Activated T-helper 17 cell treated with anti-CD3 and anti-CD28 coated beads, Interleukin-2, amount 50 U/mL, for 72 hours (primary cell): ENCODE results near the gene SYCE3. TPM values are rescaled to one million over a fixed set of nuclear protein-coding genes. Genes with fewer than 3 reads are reported as not detected.

Experiments used
- ATAC-seq: fragments of 150-1000 bp; cut with Tn5 transposase; replicated peaks from 2 replicates; pipeline ENCODE4 v1.10.0; 2021; ENCODE audit warnings: mild to moderate bottlenecking, moderate library complexity
- H3K27ac Mint-ChIP-seq: one replicate; pipeline ENCODE4 v1.8.0; 2022; ENCODE audit warnings: mixed read lengths
- H3K27me3 Mint-ChIP-seq: one replicate; pipeline ENCODE4 v1.8.0; 2022; ENCODE audit warnings: mixed read lengths
- H3K36me3 Mint-ChIP-seq: one replicate; pipeline ENCODE4 v1.8.0; 2022; ENCODE audit warnings: low read depth, mild to moderate bottlenecking, mixed read lengths
- H3K4me1 Mint-ChIP-seq: one replicate; pipeline ENCODE4 v1.8.0; 2022; ENCODE audit warnings: mixed read lengths
- H3K4me3 Mint-ChIP-seq: one replicate; pipeline ENCODE4 v1.8.0; 2022; ENCODE audit warnings: mild to moderate bottlenecking, mixed read lengths
- H3K9me3 Mint-ChIP-seq: one replicate; pipeline ENCODE4 v1.8.0; 2022; ENCODE audit warnings: mixed read lengths
- total RNA-seq, 2 donors: library from RNA; stranded (reverse); gene quantifications; one replicate each; pipeline ENCODE4 v1.2.3, GENCODE V29; 2022

The SYCE3 gene
- total RNA-seq, 2 donors from 2014 or later = 0.65 to 2.3 TPM

DNA sequence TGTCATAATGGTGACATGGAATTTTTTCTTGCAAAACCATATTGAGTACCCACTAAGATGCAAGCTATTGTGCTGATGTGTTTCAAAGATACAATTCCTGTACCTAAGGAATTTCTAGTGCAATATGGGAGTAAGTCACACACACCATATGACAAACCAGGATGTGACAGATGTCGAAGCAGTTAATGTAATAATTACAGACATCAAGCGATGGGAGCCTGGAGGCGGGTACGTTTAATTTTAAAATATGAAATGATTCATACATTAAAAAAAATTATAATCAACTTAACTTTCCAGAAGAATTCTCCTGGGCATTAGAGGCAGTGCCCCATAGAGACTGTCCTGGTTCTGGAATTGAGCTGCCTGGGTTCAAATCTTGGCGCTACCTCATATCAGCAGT lies 6.0 kb downstream of the SYCE3 start:
- Mint-ChIP-seq H3K27ac (no peak overlapping the region), H3K9me3 (no peaks in the 10 kb centered on the region), H3K4me3 (no peak overlapping the region), H3K4me1 (peaks cover 9% of the 10 kb centered on the region), H3K27me3 (no peaks in the 10 kb centered on the region), H3K36me3 (no peaks in the 10 kb centered on the region)
- no peak for ATAC-seq

- ATAC-seq = no peak
- H3K27me3 Mint-ChIP-seq = no peaks in the 10 kb centered on the region
- H3K36me3 Mint-ChIP-seq = no peaks in the 10 kb centered on the region
- no peak overlapping the region for H3K4me3 Mint-ChIP-seq
- H3K4me1 Mint-ChIP-seq = no peaks in the 10 kb centered on the region
- H3K9me3 Mint-ChIP-seq = no peaks in the 10 kb centered on the region
- no peak overlapping the region for H3K27ac Mint-ChIP-seq
Measured at GRCh38 chr22:50553310-50553709, 9.4 kb downstream of the SYCE3 start.

GRCh38 chr22:50551160-50551752 lies 11.5 kb downstream of the SYCE3 start:
- ATAC-seq = no peak
- H3K36me3 Mint-ChIP-seq = no peaks in the 10 kb centered on the region
- no peaks in the 10 kb centered on the region for H3K9me3 Mint-ChIP-seq
- H3K27ac Mint-ChIP-seq = no peak overlapping the region
- no peaks in the 10 kb centered on the region for H3K27me3 Mint-ChIP-seq
- H3K4me1 Mint-ChIP-seq = no peaks in the 10 kb centered on the region
- peak overlapping the region; percentile 77 for H3K4me3 Mint-ChIP-seq

DNA sequence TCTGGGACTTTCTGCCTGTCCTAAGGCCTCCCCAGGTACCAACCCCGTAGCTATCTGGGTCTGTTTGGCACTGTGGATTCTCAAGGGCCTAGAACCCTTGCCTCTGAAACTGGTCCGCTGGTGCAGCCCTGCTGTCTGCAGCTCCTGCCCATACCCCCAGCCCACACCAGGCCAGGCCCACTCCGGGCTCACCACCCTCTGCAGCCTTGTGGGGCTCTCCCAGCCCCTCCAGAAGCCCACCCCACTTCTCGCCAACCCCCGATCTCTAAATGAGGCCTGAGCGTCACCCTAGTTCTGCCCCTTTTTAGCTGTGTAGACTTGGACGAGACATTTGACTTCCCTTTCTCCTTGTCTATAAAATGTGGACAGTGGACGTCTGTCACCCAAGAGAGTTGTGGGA lies 12.3 kb downstream of the SYCE3 start:
- no peaks in the 10 kb centered on the region for H3K36me3 Mint-ChIP-seq
- H3K9me3 Mint-ChIP-seq = no peaks in the 10 kb centered on the region
- H3K4me3 Mint-ChIP-seq = peak overlapping the region; percentile 77
- ATAC-seq = no peak
- H3K27me3 Mint-ChIP-seq = no peaks in the 10 kb centered on the region
- H3K27ac Mint-ChIP-seq = peak overlapping the region; percentile 84
- H3K4me1 Mint-ChIP-seq = peaks cover 4% of the 10 kb centered on the region

GRCh38 chr22:50548921-50549790 lies 13.6 kb downstream of the SYCE3 start:
- peak overlapping the region; percentile 79 for H3K27ac Mint-ChIP-seq
- no peaks in the 10 kb centered on the region for H3K36me3 Mint-ChIP-seq
- H3K4me3 Mint-ChIP-seq = peak overlapping the region; percentile 77
- no peaks in the 10 kb centered on the region for H3K27me3 Mint-ChIP-seq
- peaks cover 10% of the 10 kb centered on the region for H3K4me1 Mint-ChIP-seq
- H3K9me3 Mint-ChIP-seq = no peaks in the 10 kb centered on the region
- ATAC-seq = peak; percentile 40

DNA sequence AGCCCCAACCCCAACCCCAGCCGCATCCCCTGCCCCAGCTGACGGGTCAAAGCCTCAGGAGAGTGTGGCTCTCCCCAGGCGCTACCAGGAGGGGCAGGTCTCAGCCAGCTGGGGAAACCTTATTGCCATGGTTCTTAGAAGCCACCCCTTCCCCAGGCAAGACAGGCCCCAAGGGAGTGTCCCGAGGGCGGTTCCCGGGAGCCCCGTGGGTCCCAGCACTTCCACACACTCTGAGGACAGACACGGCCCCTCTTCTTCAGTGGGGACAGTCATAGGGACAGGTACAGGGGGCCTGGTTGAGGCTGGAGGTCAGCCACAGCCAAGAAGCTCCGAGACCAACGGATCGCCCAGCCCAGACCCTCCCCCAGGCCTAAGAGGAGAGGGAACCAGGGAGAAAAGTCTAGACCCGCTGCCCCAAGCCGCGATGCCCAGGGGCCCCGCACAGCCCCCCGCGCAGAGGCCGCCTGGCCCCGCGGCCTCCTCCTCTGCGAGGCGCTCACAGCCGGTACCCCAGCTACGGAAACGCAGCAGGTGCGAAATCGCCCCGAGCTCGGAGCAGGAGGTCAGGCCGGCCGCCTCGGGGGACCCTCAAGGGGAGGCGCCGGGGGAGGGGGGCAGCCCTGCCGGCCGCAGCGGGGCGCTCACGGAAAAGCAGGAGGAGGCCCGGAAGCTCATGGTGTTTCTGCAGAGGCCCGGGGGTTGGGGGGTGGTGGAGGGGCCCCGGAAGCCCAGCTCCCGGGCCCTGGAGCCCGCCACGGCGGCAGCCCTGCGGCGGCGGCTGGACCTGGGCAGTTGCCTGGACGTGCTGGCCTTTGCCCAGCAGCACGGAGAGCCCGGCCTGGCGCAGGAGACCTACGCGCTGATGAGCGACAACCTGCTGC lies 14.4 kb downstream of the SYCE3 start:
- no peaks in the 10 kb centered on the region for H3K27me3 Mint-ChIP-seq

GRCh38 chr22:50547263-50547985 lies 15.3 kb downstream of the SYCE3 start:
- Mint-ChIP-seq H3K4me1 (peaks cover 13% of the 10 kb centered on the region), H3K27ac (peak overlapping the region; percentile 83), H3K4me3 (peak overlapping the region; percentile 62), H3K36me3 (peaks cover 3% of the 10 kb centered on the region), H3K9me3 (no peaks in the 10 kb centered on the region), H3K27me3 (no peaks in the 10 kb centered on the region)
- no peak for ATAC-seq

More for the DNA sequence above, 14.4 kb downstream of the SYCE3 start:
- Mint-ChIP-seq H3K4me3 (peak overlapping the region; percentile 62), H3K9me3 (no peaks in the 10 kb centered on the region), H3K27ac (peak overlapping the region; percentile 83), H3K4me1 (peaks cover 10% of the 10 kb centered on the region), H3K36me3 (no peaks in the 10 kb centered on the region)
- ATAC-seq = peak; percentile 58

- H3K36me3 Mint-ChIP-seq = peaks cover 9% of the 10 kb centered on the region
- H3K27me3 Mint-ChIP-seq = no peaks in the 10 kb centered on the region
- ATAC-seq = no peak
- H3K27ac Mint-ChIP-seq = peak overlapping the region; percentile 74
- peak overlapping the region; percentile 68 for H3K4me3 Mint-ChIP-seq
- peaks cover 16% of the 10 kb centered on the region for H3K4me1 Mint-ChIP-seq
- no peaks in the 10 kb centered on the region for H3K9me3 Mint-ChIP-seq
Measured at GRCh38 chr22:50546326-50547262, 16.1 kb downstream of the SYCE3 start.

GRCh38 chr22:50545522-50546325 lies 17.0 kb downstream of the SYCE3 start, which contains the start of gene KLHDC7B:
Gene KLHDC7B (plus strand): TSS chr22:50545899. CDS start chr22:50546244, 345 bp downstream.
- H3K4me3 Mint-ChIP-seq = peak within 1 kb of the TSS; percentile 68
- H3K9me3 Mint-ChIP-seq = no peaks in the 10 kb centered on the region
- peaks cover 25% of the 10 kb centered on the region for H3K4me1 Mint-ChIP-seq
- H3K27ac Mint-ChIP-seq = peak within 1 kb of the TSS; percentile 74
- H3K27me3 Mint-ChIP-seq = no peaks in the 10 kb centered on the region
- peaks cover 9% of the 10 kb centered on the region for H3K36me3 Mint-ChIP-seq
- ATAC-seq = no peak

GRCh38 chr22:50544746-50545253 lies 17.9 kb downstream of the SYCE3 start:
- Mint-ChIP-seq H3K36me3 (peaks cover 10% of the 10 kb centered on the region), H3K9me3 (no peaks in the 10 kb centered on the region), H3K4me3 (peak overlapping the region; percentile 68), H3K27ac (peak overlapping the region; percentile 74), H3K27me3 (no peaks in the 10 kb centered on the region), H3K4me1 (peaks cover 30% of the 10 kb centered on the region)
- no peak for ATAC-seq

DNA sequence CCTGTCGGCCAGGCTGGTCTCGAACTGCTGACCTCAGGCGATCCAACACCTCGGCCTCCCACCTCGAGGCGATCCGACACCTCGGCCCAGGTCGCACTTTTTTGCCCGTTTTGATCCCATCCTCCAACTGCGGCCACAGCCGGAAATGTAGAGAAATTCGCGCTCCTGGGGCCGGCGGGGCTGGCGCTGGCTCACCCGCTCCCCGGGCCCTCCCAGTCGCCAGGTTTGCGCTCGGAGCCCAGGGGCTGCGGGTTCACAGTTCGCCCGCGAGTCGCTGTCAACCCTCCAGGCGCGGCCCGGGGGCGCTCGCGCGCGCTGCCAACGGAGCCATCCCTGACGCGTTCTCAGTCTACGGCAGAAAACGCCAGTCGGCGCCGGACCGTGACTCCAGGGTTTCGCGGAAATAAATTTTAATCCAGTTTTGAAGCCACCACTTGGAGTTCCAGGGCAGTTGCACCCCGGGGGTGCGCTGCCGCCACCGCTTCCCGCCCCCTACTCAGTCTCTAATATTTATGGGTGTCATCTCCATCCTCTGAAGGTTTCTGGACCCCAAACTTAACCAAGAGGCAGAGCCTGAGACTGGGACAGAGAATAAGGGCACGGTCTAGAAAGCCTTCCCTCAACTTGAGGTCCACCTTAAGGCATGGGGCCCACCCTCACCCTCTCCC lies 18.5 kb downstream of the SYCE3 start:
- Mint-ChIP-seq H3K27ac (peak overlapping the region; percentile 74), H3K4me3 (peak overlapping the region; percentile 68), H3K4me1 (peaks cover 32% of the 10 kb centered on the region), H3K27me3 (no peaks in the 10 kb centered on the region), H3K36me3 (peaks cover 16% of the 10 kb centered on the region), H3K9me3 (no peaks in the 10 kb centered on the region)
- ATAC-seq = peak; percentile 28

DNA sequence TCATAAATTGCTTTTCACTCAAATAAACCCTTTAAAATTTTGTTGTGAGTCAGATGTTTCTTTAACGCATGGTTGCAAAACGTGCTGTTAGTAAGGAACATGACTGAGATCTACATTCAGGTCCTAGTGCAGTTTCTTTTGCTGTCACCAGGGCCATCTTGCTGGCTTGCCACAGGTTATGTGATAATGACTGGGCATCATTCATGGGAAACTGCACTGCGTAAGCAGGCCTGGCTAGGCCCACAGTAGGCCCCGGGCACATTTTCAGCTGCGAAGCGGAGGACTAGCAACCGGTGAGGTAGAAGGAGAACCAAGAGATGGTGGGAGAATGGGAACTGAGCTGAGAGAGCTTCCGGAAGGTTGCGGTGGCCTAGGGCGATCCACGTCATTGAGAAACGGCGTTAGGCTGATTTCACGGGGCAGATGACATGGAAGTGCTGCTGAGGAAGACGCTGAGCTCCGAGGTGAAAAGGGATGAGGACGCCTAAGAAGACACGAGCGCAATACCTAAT lies 20.2 kb downstream of the SYCE3 start:
- H3K27me3 Mint-ChIP-seq = no peaks in the 10 kb centered on the region
- peaks cover 42% of the 10 kb centered on the region for H3K4me1 Mint-ChIP-seq
- ATAC-seq = peak; percentile 44
- no peaks in the 10 kb centered on the region for H3K9me3 Mint-ChIP-seq
- H3K27ac Mint-ChIP-seq = peak overlapping the region; percentile 89
- peak overlapping the region; percentile 64 for H3K4me3 Mint-ChIP-seq
- H3K36me3 Mint-ChIP-seq = peaks cover 18% of the 10 kb centered on the region
